Fibroblast of lung (primary cell): ENCODE data around the gene ZBTB49. TPM values are rescaled to one million over a fixed set of nuclear protein-coding genes. Genes with fewer than 3 reads are reported as not detected.

ENCODE experiments used
- DNase-seq, 2 donors: peaks; one replicate each; pipeline versions ENCODE4 v3.0.0 to v3.0.0-alpha.2; 2010; ENCODE audit warnings: low read depth in 2 of 2
- H2AFZ ChIP-seq: 2 replicates; pipeline ENCODE4 v1.5.1; 2012; ENCODE audit warnings: low read length, control low read depth, inconsistent platforms
- H3K27ac ChIP-seq: 2 replicates; pipeline ENCODE4 v1.5.1; 2011; ENCODE audit warnings: low read length, control low read depth; ENCODE audit not compliant: insufficient read depth
- H3K27me3 ChIP-seq: 2 replicates; pipeline ENCODE4 v1.5.1; 2011; ENCODE audit warnings: mild to moderate bottlenecking, low read length; ENCODE audit not compliant: control insufficient read depth, insufficient read depth
- H3K36me3 ChIP-seq: 2 replicates; pipeline ENCODE4 v1.5.1; 2011; ENCODE audit warnings: low read length; ENCODE audit not compliant: control insufficient read depth, insufficient read depth
- H3K4me1 ChIP-seq: 2 replicates; pipeline ENCODE4 v1.5.1; 2011; ENCODE audit warnings: low read length; ENCODE audit not compliant: control insufficient read depth, insufficient read depth; ENCODE audit errors: extremely low read depth
- H3K4me2 ChIP-seq: 2 replicates; pipeline ENCODE4 v1.5.1; 2011; ENCODE audit warnings: low read length, control low read depth; ENCODE audit not compliant: insufficient read depth; ENCODE audit errors: extremely low read depth
- H3K4me3 ChIP-seq, 4 experiments: fragments of 200-600 bp in 1 of 4; sonication (generic) in 1 of 4; replicated peaks in 1 of 4; 2 replicates each; pipeline ENCODE4 v1.5.1; 2011 to 2016; ENCODE audit warnings: low read length in 4 of 4, low read depth in 3 of 4, mild to moderate bottlenecking in 3 of 4, control low read depth in 2 of 4, inconsistent platforms in 1 of 4, mixed read lengths in 1 of 4; ENCODE audit not compliant: insufficient read depth in 1 of 4; ENCODE audit errors: control extremely low read depth in 1 of 4
- H3K79me2 ChIP-seq: 2 replicates; pipeline ENCODE4 v1.5.1; 2012; ENCODE audit warnings: mild to moderate bottlenecking, low read length, inconsistent platforms; ENCODE audit not compliant: control insufficient read depth, insufficient read depth
- H3K9ac ChIP-seq: 2 replicates; pipeline ENCODE4 v1.5.1; 2011; ENCODE audit warnings: mild to moderate bottlenecking, low read length, control low read depth; ENCODE audit not compliant: insufficient read depth
- H3K9me3 ChIP-seq: 2 replicates; pipeline ENCODE4 v1.5.1; 2012; ENCODE audit warnings: low read depth, low read length; ENCODE audit not compliant: control insufficient read depth, insufficient read depth
- H4K20me1 ChIP-seq: 2 replicates; pipeline ENCODE4 v1.5.1; 2011; ENCODE audit warnings: low read length; ENCODE audit not compliant: control insufficient read depth, insufficient read depth; ENCODE audit errors: extremely low read depth
- CTCF ChIP-seq, 2 donors: IDR thresholded peaks in 1 of 2; conservative IDR thresholded peaks in 1 of 2; 1 replicate in 1 of 2; 2 replicates in 1 of 2; pipeline ENCODE4 v1.5.1; 2011 to 2012; ENCODE audit warnings: low read length in 2 of 2, control low read depth in 1 of 2, inconsistent platforms in 1 of 2, low read depth in 1 of 2, mild to moderate bottlenecking in 1 of 2
- EZH2 ChIP-seq: IDR thresholded peaks from 2 replicates; pipeline ENCODE4 v1.5.1; 2012; ENCODE audit warnings: low read length, control low read depth, mild to moderate bottlenecking; ENCODE audit errors: missing control alignments
- polyA plus RNA-seq, 2 donors: library from polyadenylated mRNA; depleted of rRNA in 1 of 2; stranded (reverse) in 1 of 2; unstranded in 1 of 2; fragments of >200 nt; gene quantifications; 2 replicates each; pipeline ENCODE4 v1.2.1, GENCODE V29; 2011 to 2012; ENCODE audit warnings: missing spikeins in 1 of 2
- total RNA-seq: library from RNA; depleted of rRNA; stranded (reverse); fragments of >200 nt; gene quantifications from 2 replicates; pipeline ENCODE4 v1.2.1, GENCODE V29; 2014

Gene ZBTB49
- total and polyA plus RNA-seq, 2 donors (not counting 1 experiment from before 2014, with no cell fraction given) = 2.8 to 3.5 TPM

- Histone ChIP-seq H3K27ac (no peak overlapping the region), H2AFZ (no peak overlapping the region), H3K27me3 (no peaks in the 10 kb centered on the region), H3K4me1 (no peaks in the 10 kb centered on the region), H3K36me3 (peaks cover 12% of the 10 kb centered on the region), H3K9me3 (no peaks in the 10 kb centered on the region), H3K4me2 (no peak overlapping the region), H3K4me3 (no peak overlapping the region), H3K9ac (no peak overlapping the region), H4K20me1 (no peaks in the 10 kb centered on the region), H3K79me2 (no peaks in the 10 kb centered on the region)
- TF ChIP-seq EZH2 (no peak), CTCF (conservative IDR thresholded peaks at IDR 0.05 in 1 of 2, IDR thresholded peaks at IDR 0.05 in 1 of 2; ENCODE audit: low read depth in 1 of 2, low read length in 2 of 2) (no peak)
- no peak for DNase-seq
Measured at GRCh38 chr4:4281787-4282186, 8.3 kb upstream of the ZBTB49 start.

GRCh38 chr4:4284827-4285618 is 5.0 kb upstream of the ZBTB49 start:
- H3K9me3 ChIP-seq = no peaks in the 10 kb centered on the region
- no peak overlapping the region for H3K4me3 ChIP-seq
- H3K79me2 ChIP-seq = peaks cover 24% of the 10 kb centered on the region
- H3K27ac ChIP-seq = no peak overlapping the region
- peak; percentile 21 to 39 for DNase-seq
- TF ChIP-seq CTCF (conservative IDR thresholded peaks at IDR 0.05 in 1 of 2, IDR thresholded peaks at IDR 0.05 in 1 of 2; ENCODE audit: low read depth in 1 of 2, low read length in 2 of 2) (no peak), EZH2 (no peak)
- H3K9ac ChIP-seq = no peak overlapping the region
- no peaks in the 10 kb centered on the region for H3K27me3 ChIP-seq
- no peak overlapping the region for H2AFZ ChIP-seq
- H4K20me1 ChIP-seq = no peaks in the 10 kb centered on the region
- peaks cover 10% of the 10 kb centered on the region for H3K36me3 ChIP-seq
- peaks cover 8% of the 10 kb centered on the region for H3K4me1 ChIP-seq
- H3K4me2 ChIP-seq = no peak overlapping the region

GRCh38 chr4:4288098-4288497 is 2.0 kb upstream of the ZBTB49 start:
- TF ChIP-seq EZH2 (no peak), CTCF (conservative IDR thresholded peaks at IDR 0.05 in 1 of 2, IDR thresholded peaks at IDR 0.05 in 1 of 2; ENCODE audit: low read depth in 1 of 2, low read length in 2 of 2) (no peak)
- H4K20me1 ChIP-seq = no peaks in the 10 kb centered on the region
- H3K27me3 ChIP-seq = no peaks in the 10 kb centered on the region
- DNase-seq = no peak
- H3K4me3 ChIP-seq = no peak overlapping the region
- no peak overlapping the region for H2AFZ ChIP-seq
- peaks cover 2% of the 10 kb centered on the region for H3K36me3 ChIP-seq
- no peaks in the 10 kb centered on the region for H3K9me3 ChIP-seq
- no peak overlapping the region for H3K9ac ChIP-seq
- H3K4me2 ChIP-seq = no peak overlapping the region
- peaks cover 13% of the 10 kb centered on the region for H3K4me1 ChIP-seq
- no peak overlapping the region for H3K27ac ChIP-seq
- peaks cover 41% of the 10 kb centered on the region for H3K79me2 ChIP-seq
